Transverse colon (tissue), 4 donors: ENCODE results near the gene KRTAP5-8.

ENCODE experiments used
- CTCF ChIP-seq, 5 experiments: fragments of 200-600 bp in 3 of 5; fragments of 450-650 bp in 2 of 5; sonication (generic) in 3 of 5; IDR thresholded peaks; 1 replicate in 2 of 5; 2 replicates in 3 of 5; pipeline ENCODE4 v1.5.1; 2016 to 2017; ENCODE audit warnings: antibody characterized with exemption in 5 of 5, inconsistent platforms in 3 of 5, mild to moderate bottlenecking in 2 of 5, moderate library complexity in 1 of 5
- POLR2A ChIP-seq: fragments of 450-650 bp; IDR thresholded peaks from one replicate; pipeline ENCODE4 v1.6.1; 2016; ENCODE audit warnings: antibody characterized with exemption, mild to moderate bottlenecking, moderate library complexity
- POLR2AphosphoS5 ChIP-seq, 3 donors: sonication (generic); formaldehyde crosslinking; IDR thresholded peaks; one replicate each; pipeline ENCODE4 v1.6.1; 2016; ENCODE audit warnings: antibody characterized with exemption in 3 of 3

- no peak for TF ChIP-seq CTCF (IDR thresholded peaks at IDR 0.05)
- TF ChIP-seq POLR2A, result no peak
- TF ChIP-seq POLR2AphosphoS5 (IDR thresholded peaks at IDR 0.05), result no peak
These were observed 38.3 kb upstream of the KRTAP5-8 start for GRCh38 chr11:71499546-71499945.
